ENCODE results near the gene TLL2.

DNA sequence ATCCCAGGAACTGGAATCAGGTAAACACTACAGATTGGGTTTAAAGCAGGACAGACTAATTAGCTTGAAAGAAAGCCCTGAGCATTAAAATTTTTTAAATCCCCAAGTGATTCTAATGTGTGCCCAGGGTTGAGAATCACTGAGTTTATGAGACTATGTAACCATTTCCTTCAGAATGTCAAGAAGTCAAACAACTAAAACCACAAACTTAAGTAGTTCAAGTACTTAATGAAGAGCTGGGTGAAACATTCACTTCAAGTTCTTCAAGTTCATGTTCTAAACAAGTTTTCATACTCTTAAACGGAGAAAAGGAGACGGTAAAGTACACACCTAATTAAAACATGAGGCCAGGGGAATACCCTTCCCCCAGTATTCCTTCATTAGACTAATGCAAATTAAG lies 28.2 kb upstream of the TLL2 start:
- TF ChIP-seq CTCF (IDR thresholded peaks at IDR 0.05) (no peak), POLR2A (IDR thresholded peaks at IDR 0.05) (no peak)

All from adrenal gland (tissue), 5 donors.